Smooth muscle cell (in vitro differentiated cells): Measurements from ENCODE around the gene FAM161B. TPM values are rescaled to one million over a fixed set of nuclear protein-coding genes. Genes with fewer than 3 reads are reported as not detected.

Experiments used
- DNase-seq: peaks from one replicate; lab custom pipeline; 2025; ENCODE audit not compliant: unreplicated experiment; lab: John Stamatoyannopoulos, UW
- H2AFZ ChIP-seq: fragments of 200-600 bp; sonication (generic); 2 replicates; pipeline ENCODE4 v1.6.0; 2016; ENCODE audit warnings: antibody characterized with exemption, low read depth, mild to moderate bottlenecking
- H3F3A ChIP-seq: fragments of 200-600 bp; sonication (generic); 2 replicates; pipeline ENCODE4 v1.6.0; 2017; ENCODE audit warnings: antibody characterized with exemption, low read depth
- H3K27ac ChIP-seq: fragments of 200-600 bp; sonication (generic); 2 replicates; pipeline ENCODE4 v1.5.1; 2016; ENCODE audit warnings: low read depth, mild to moderate bottlenecking
- H3K27me3 ChIP-seq: fragments of 200-600 bp; sonication (generic); 2 replicates; pipeline ENCODE4 v1.6.1; 2016; ENCODE audit warnings: low read depth, mild to moderate bottlenecking
- H3K36me3 ChIP-seq: fragments of 200-600 bp; sonication (generic); 2 replicates; pipeline ENCODE4 v1.5.1; 2016; ENCODE audit warnings: low read depth
- H3K4me1 ChIP-seq: fragments of 200-600 bp; sonication (generic); 2 replicates; pipeline ENCODE4 v1.5.1; 2016; ENCODE audit warnings: low read depth
- H3K4me2 ChIP-seq: fragments of 200-600 bp; sonication (generic); 2 replicates; pipeline ENCODE4 v1.6.0; 2016; ENCODE audit warnings: mild to moderate bottlenecking
- H3K4me3 ChIP-seq: fragments of 200-600 bp; sonication (generic); 2 replicates; pipeline ENCODE4 v1.5.1; 2016; ENCODE audit warnings: mild to moderate bottlenecking
- H3K79me2 ChIP-seq: fragments of 200-600 bp; sonication (generic); 2 replicates; pipeline ENCODE4 v1.6.0; 2016; ENCODE audit warnings: low read depth, mild to moderate bottlenecking
- H3K9ac ChIP-seq: fragments of 200-600 bp; sonication (generic); 2 replicates; pipeline ENCODE4 v1.6.0; 2016; ENCODE audit warnings: low read depth
- H3K9me3 ChIP-seq: fragments of 200-600 bp; sonication (generic); replicated peaks from 2 replicates; pipeline ENCODE4 v1.5.1; 2016; ENCODE audit warnings: low read depth
- H4K20me1 ChIP-seq: fragments of 200-600 bp; sonication (generic); 2 replicates; pipeline ENCODE4 v1.6.0; 2016; ENCODE audit warnings: low read depth
- WGBS: methylation state at CpG from one replicate; pipeline ENCODE4 v1.1.7; 2016; ENCODE audit warnings: low lambda C conversion rate; 5-methylcytosine and 5-hydroxymethylcytosine counted together
- polyA plus RNA-seq: library from polyadenylated mRNA; unstranded; fragments of >200 nt; fragmentation: Nextera tagmentation; extraction: Ambion mirVana; gene quantifications from 2 replicates; pipeline ENCODE4 v1.2.1, GENCODE V29; 2016
- total RNA-seq: library from RNA; depleted of rRNA; stranded (reverse); fragments of >200 nt; gene quantifications from 2 replicates; pipeline ENCODE4 v1.2.3, GENCODE V29; 2014
- TF ChIP-seq, protein P1 (sequence below): fragments of 200-600 bp; sonication (generic); IDR thresholded peaks from 2 replicates; pipeline ENCODE4 v1.5.1; 2017; ENCODE audit warnings: borderline replicate concordance, mild to moderate bottlenecking, antibody characterized with exemption; ENCODE audit not compliant: insufficient read depth, poor library complexity, severe bottlenecking

Gene FAM161B
- total and polyA plus RNA-seq, 2 experiments from 2014 or later = 2.7 to 3.9 TPM

DNA sequence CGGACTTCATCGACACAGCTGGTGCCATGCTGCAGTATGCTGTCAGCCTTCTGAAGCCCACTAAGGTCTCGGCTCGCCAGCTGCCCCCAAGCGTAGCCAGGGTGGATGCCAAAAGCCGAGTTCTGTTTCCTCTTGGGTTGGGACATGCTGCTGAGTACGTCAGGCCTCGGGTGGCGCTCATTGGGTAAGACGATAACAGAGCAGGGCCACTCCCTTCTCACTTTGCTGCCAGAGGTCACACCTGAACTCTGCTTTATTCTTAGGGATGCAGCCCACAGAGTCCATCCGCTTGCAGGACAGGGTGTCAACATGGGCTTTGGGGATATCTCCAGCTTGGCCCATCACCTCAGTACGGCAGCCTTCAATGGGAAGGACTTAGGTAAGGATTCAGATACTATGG, 11.3 kb upstream of the FAM161B start:
- H3K36me3 ChIP-seq = peaks cover 15% of the 10 kb centered on the region
- WGBS = 94% methylated on average over 12 of the region's 12 CpGs

DNA sequence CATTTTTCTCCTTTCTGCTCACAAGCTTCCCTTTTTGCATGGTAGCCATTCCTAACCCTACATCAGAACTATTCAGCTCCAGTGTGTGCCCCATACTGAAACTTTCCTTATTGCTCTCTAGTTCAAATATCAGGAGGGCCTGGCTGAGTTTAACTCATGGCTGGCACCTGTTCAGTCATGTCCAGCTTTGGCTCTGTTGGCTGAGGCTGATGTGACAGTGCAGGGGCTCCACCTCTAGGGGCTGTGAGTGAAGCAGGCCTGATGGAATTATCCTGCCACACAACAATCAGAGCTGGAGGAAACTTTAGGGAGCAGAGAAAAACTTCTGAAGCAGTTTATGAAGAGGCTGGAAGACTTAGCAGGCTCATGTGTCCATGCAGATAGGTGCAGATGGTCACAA, 8.7 kb upstream of the FAM161B start:
- no peak overlapping the region for H2AFZ ChIP-seq
- no peaks in the 10 kb centered on the region for H3K79me2 ChIP-seq
- no peak overlapping the region for H3K4me2 ChIP-seq
- H3K4me1 ChIP-seq = no peaks in the 10 kb centered on the region
- no peak overlapping the region for H3K9ac ChIP-seq
- no peaks in the 10 kb centered on the region for H3K9me3 ChIP-seq
- H3K27me3 ChIP-seq = no peaks in the 10 kb centered on the region
- H3K27ac ChIP-seq = no peak overlapping the region
- H3K4me3 ChIP-seq = no peak overlapping the region
- no peaks in the 10 kb centered on the region for H4K20me1 ChIP-seq
- H3K36me3 ChIP-seq = peaks cover 27% of the 10 kb centered on the region
- no peak for DNase-seq
- H3F3A ChIP-seq = no peaks in the 10 kb centered on the region
- TF ChIP-seq, protein P1, sequence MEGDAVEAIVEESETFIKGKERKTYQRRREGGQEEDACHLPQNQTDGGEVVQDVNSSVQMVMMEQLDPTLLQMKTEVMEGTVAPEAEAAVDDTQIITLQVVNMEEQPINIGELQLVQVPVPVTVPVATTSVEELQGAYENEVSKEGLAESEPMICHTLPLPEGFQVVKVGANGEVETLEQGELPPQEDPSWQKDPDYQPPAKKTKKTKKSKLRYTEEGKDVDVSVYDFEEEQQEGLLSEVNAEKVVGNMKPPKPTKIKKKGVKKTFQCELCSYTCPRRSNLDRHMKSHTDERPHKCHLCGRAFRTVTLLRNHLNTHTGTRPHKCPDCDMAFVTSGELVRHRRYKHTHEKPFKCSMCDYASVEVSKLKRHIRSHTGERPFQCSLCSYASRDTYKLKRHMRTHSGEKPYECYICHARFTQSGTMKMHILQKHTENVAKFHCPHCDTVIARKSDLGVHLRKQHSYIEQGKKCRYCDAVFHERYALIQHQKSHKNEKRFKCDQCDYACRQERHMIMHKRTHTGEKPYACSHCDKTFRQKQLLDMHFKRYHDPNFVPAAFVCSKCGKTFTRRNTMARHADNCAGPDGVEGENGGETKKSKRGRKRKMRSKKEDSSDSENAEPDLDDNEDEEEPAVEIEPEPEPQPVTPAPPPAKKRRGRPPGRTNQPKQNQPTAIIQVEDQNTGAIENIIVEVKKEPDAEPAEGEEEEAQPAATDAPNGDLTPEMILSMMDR = no peak

More for the DNA sequence above, 11.3 kb upstream of the FAM161B start:
- H3K9ac ChIP-seq = no peak overlapping the region
- no peak overlapping the region for H2AFZ ChIP-seq
- no peak overlapping the region for H3K4me2 ChIP-seq
- TF ChIP-seq, protein P1 = no peak
- H3K27me3 ChIP-seq = no peaks in the 10 kb centered on the region
- H3K4me3 ChIP-seq = no peak overlapping the region
- H3K27ac ChIP-seq = no peak overlapping the region
- no peaks in the 10 kb centered on the region for H3K79me2 ChIP-seq
- no peak for DNase-seq
- no peaks in the 10 kb centered on the region for H3F3A ChIP-seq
- H3K9me3 ChIP-seq = no peaks in the 10 kb centered on the region
- H3K4me1 ChIP-seq = no peaks in the 10 kb centered on the region
- H4K20me1 ChIP-seq = no peaks in the 10 kb centered on the region

DNA sequence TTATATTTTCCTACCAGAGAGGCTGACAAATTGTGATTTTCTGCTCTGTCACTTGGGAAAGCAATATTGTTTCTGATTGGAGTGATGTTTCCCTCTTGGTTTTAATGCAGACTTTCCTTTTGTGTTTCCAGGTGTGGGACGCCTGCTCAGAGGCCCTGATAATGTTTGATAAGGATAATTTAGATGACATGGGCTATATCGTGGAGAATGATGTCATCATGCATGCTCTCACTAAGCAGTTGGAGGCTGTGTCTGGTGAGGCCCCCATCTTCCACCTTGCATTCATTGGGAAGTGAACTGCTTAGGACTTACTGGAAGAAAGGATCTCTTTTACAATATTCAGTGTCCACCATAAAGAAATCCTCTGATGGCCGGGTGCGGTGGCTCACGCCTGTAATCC, 5.8 kb upstream of the FAM161B start:
- Histone ChIP-seq H4K20me1 (peaks cover 4% of the 10 kb centered on the region), H3K27ac (no peak overlapping the region), H3F3A (no peaks in the 10 kb centered on the region), H3K9ac (no peak overlapping the region), H3K9me3 (no peaks in the 10 kb centered on the region), H3K79me2 (no peaks in the 10 kb centered on the region), H3K27me3 (no peaks in the 10 kb centered on the region), H3K36me3 (peaks cover 21% of the 10 kb centered on the region), H3K4me2 (no peak overlapping the region), H2AFZ (no peak overlapping the region), H3K4me3 (no peak overlapping the region), H3K4me1 (no peaks in the 10 kb centered on the region)
- TF ChIP-seq, protein P1 = no peak
- no peak for DNase-seq
- WGBS = 94% methylated on average over 5 of the region's 5 CpGs

DNA sequence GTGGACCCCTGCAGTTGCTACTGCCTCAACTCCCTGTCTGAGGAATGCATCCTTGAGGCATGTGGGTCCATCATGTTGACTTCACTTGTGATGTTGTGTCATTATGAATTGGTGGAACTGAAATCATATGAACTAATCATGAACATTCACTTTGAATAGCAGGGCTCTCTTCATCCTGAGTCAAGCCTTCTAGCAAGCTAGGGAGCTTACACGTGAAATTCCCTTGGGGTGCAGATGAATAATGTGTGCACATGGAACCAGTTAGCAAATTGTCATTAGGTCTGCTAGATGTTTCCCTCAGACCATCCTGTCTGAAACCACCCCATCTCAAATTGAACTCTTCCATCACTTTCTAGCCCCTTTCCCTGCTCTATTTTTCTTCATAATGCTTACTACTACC, 3.8 kb upstream of the FAM161B start:
- H3K9me3 ChIP-seq = no peaks in the 10 kb centered on the region
- no peak overlapping the region for H3K4me2 ChIP-seq
- no peaks in the 10 kb centered on the region for H3F3A ChIP-seq
- DNase-seq = no peak
- H3K27ac ChIP-seq = no peak overlapping the region
- no peaks in the 10 kb centered on the region for H3K27me3 ChIP-seq
- H2AFZ ChIP-seq = no peak overlapping the region
- H3K4me3 ChIP-seq = no peak overlapping the region
- TF ChIP-seq, protein P1 = no peak
- H3K9ac ChIP-seq = no peak overlapping the region
- WGBS = 100% methylated on average over 1 of the region's 1 CpG
- H3K36me3 ChIP-seq = peaks cover 20% of the 10 kb centered on the region
- no peaks in the 10 kb centered on the region for H3K79me2 ChIP-seq
- peaks cover 4% of the 10 kb centered on the region for H4K20me1 ChIP-seq
- no peaks in the 10 kb centered on the region for H3K4me1 ChIP-seq
